Lower leg skin (tissue), 4 donors: ENCODE results near the gene ABCC4. TPM values are rescaled to one million over a fixed set of nuclear protein-coding genes. Genes with fewer than 3 reads are reported as not detected.

ENCODE experiments used
- DNase-seq, 2 donors: peaks; one replicate each; pipeline ENCODE4 v3.0.0-alpha.2; 2019; ENCODE audit warnings: low spot score in 2 of 2
- H3K4me3 ChIP-seq: fragments of 200-600 bp; sonication (generic); 2 replicates; pipeline ENCODE4 v1.5.1; 2017; ENCODE audit warnings: mild to moderate bottlenecking, low read depth; ENCODE audit not compliant: poor library complexity, severe bottlenecking
- CTCF ChIP-seq, 3 donors: fragments of 450-650 bp; IDR thresholded peaks; one replicate each; pipeline ENCODE4 v1.5.1; 2016; ENCODE audit warnings: antibody characterized with exemption in 3 of 3, mild to moderate bottlenecking in 3 of 3, moderate library complexity in 2 of 3
- POLR2A ChIP-seq, 2 donors: fragments of 450-650 bp; IDR thresholded peaks; one replicate each; pipeline ENCODE4 v1.6.1; 2016 to 2017; ENCODE audit warnings: antibody characterized with exemption in 2 of 2, mild to moderate bottlenecking in 1 of 2, moderate library complexity in 1 of 2
- WGBS, 2 donors: methylation state at CpG; one replicate each; pipeline ENCODE4 v1.1.5; 2018; 5-methylcytosine and 5-hydroxymethylcytosine counted together
- intact Hi-C: fragments of 100-400 bp; cut with DNase I; formaldehyde crosslinking; loops from one replicate; pipeline ENCODE4 v1.15.0; 2023; ENCODE audit warnings: low total_unique reads
- total RNA-seq, 4 donors: library from RNA; depleted of rRNA; stranded (reverse); fragments of >200 nt; gene quantifications; one replicate each; pipeline ENCODE4 v1.1.0, GENCODE V29; 2016

Gene ABCC4
- total RNA-seq, 4 donors from 2014 or later, result 5.1 to 30.9 (median 11.1) TPM

GRCh38 chr13:95243207-95243606 is 58.0 kb downstream of the ABCC4 start:
- peak in 1 of 2 donors; percentile 60 for DNase-seq
- TF ChIP-seq POLR2A (IDR thresholded peaks at IDR 0.05), result no peak
- no peak for TF ChIP-seq CTCF (IDR thresholded peaks at IDR 0.05)
- no peak overlapping the region for H3K4me3 ChIP-seq
- WGBS, 2 donors, result 78 to 79% methylated on average over 7 of the region's 7 CpGs
- intact Hi-C loops, result no loop called here

- TF ChIP-seq POLR2A (IDR thresholded peaks at IDR 0.05) (no peak), CTCF (IDR thresholded peaks at IDR 0.05) (no peak)
- 87 to 100% methylated on average over 1 of the region's 1 CpG for WGBS, 2 donors
- intact Hi-C loops, result no loop called here
These were observed 59.9 kb downstream of the ABCC4 start for GRCh38 chr13:95241321-95241720.

GRCh38 chr13:95239283-95239682 is 62.0 kb downstream of the ABCC4 start:
- no peak for DNase-seq
- intact Hi-C loops, result no loop called here
- 74 to 81% methylated on average over 2 of the region's 2 CpGs for WGBS, 2 donors
- H3K4me3 ChIP-seq, result no peak overlapping the region
- no peak for TF ChIP-seq POLR2A (IDR thresholded peaks at IDR 0.05)
- TF ChIP-seq CTCF (IDR thresholded peaks at IDR 0.05), result no peak

More at GRCh38 chr13:95241321-95241720, 59.9 kb downstream of the ABCC4 start:
- no peak for DNase-seq
- no peak overlapping the region for H3K4me3 ChIP-seq

GRCh38 chr13:95237310-95237870 is 63.9 kb downstream of the ABCC4 start:
- TF ChIP-seq POLR2A (IDR thresholded peaks at IDR 0.05) (no peak), CTCF (IDR thresholded peaks at IDR 0.05) (no peak)
- intact Hi-C loops, result no loop called here
- WGBS, 2 donors, result 95% methylated on average over 7 of the region's 7 CpGs
- no peak overlapping the region for H3K4me3 ChIP-seq
- no peak for DNase-seq

- TF ChIP-seq POLR2A (IDR thresholded peaks at IDR 0.05), result no peak
- no peak for TF ChIP-seq CTCF (IDR thresholded peaks at IDR 0.05)
- no peak for DNase-seq
- intact Hi-C loops, result no loop called here
- no peak overlapping the region for H3K4me3 ChIP-seq
- WGBS, 2 donors, result 84 to 90% methylated on average over 9 of the region's 9 CpGs
These were observed 64.5 kb downstream of the ABCC4 start for GRCh38 chr13:95236774-95237173.

DNA sequence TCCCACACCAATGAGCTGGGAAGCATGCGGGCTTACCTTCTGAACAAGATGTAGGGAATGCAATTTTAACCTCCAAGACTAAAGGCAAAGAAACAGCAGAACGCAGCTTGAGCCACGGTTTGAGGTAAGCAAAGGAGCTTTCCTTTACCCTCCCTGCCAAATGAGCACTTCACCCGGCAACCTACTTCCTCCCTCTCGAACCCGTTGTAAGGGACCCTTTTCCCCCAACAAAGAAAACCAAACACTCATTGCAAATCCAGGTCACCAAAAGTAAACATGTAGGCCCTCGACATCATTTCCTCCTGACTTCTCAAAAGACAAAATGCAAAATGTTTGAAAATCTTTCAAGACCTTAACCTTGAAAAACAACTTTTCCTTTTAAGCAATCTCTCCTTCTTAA is 65.3 kb downstream of the ABCC4 start:
- 77 to 81% methylated on average over 7 of the region's 7 CpGs for WGBS, 2 donors
- no peak overlapping the region for H3K4me3 ChIP-seq
- intact Hi-C loops, result no loop called here
- DNase-seq, result no peak
- TF ChIP-seq CTCF (IDR thresholded peaks at IDR 0.05) (no peak), POLR2A (IDR thresholded peaks at IDR 0.05) (no peak)
